Non-pigmented ciliary epithelial cell (primary cell): ENCODE results near the gene RBM8A.

ENCODE experiments used
- DNase-seq: peaks from one replicate; pipeline ENCODE4 v3.0.0-alpha.2; 2010; ENCODE audit warnings: low read depth

RBM8A gene

GRCh38 chr1:145916745-145917144 is 10.5 kb downstream of the RBM8A start:
- no peak for DNase-seq

GRCh38 chr1:145912128-145912641 is 15.1 kb downstream of the RBM8A start:
- DNase-seq: no peak

- no peak for DNase-seq
Measured at GRCh38 chr1:145908653-145909052, 18.6 kb downstream of the RBM8A start.

DNA sequence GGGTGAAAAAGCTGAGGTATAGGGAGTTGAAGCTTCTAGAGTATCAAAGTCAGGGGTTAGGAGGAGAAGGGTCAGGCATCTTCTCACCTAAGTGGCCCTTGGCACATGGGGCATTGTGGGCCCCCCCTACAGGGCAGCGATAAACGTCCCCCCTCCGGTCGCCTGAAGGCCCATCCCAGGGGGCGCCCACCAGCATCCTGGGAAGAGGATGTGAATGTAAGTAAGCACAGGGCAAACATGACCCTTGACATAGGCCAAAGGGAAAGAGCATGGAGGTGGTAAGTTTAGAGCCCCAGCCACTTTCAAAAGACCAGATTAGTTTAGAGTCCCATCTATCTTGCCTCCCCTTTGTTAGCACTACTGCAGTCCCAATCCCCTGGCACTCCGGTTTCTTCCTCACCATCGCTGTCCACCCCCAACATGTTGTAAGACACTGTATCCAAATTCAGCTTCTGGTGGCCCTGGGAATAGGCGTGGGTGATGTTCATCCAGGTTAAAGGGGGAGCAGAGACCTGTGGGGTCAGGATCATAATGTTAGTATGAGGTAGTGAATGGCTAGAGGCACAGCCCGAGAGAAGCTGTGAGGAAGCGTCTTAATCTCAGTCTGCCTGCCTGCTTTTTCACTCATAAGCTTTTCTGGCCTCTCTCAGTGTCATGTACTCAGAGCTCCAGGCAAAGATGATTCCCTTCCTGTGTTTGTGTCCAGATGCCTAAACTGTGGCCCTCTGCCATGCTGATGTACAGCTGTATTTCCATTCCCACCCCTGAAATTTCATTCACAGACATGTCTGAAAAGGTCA is 20.1 kb downstream of the RBM8A start:
- no peak for DNase-seq

DNA sequence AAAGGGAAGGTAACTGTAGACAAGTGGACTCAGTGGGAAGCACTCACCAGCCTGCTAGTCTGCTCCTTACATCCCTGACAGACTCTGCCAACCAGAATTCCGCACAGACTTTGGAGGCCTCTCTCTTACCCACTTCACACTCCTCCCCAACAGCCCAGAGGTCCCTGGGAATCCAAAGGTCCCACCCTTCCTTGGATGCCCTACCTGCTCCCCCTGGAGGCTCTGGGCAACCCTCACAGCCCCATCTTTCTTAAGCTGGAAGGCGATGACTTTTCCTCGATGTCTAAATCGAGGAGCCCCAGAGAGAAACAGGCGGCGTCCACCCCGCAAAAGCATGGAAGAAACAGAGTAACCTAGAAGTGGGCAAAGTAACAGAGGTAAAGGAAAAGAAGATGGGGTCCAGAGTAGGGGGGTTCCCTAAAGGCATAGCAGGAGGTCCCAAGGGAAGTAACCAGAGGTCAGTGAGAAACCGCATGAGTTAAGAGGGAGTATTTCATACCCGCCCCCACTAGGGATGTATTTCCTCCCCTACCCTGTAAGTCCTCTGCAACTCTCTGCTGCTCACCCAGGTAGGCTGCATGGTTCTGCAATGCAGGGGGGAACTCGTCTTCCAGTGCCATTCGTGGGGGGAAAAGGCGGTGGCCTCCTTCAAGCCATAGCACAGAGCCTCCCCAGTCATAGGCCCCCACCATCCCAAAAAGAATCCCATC is 25.8 kb downstream of the RBM8A start:
- DNase-seq: no peak

GRCh38 chr1:145898756-145899155 is 28.5 kb downstream of the RBM8A start:
- DNase-seq: no peak

- DNase-seq: no peak
Measured at GRCh38 chr1:145897969-145898368, 29.3 kb downstream of the RBM8A start.

GRCh38 chr1:145895471-145895870 is 31.8 kb downstream of the RBM8A start:
- no peak for DNase-seq

DNA sequence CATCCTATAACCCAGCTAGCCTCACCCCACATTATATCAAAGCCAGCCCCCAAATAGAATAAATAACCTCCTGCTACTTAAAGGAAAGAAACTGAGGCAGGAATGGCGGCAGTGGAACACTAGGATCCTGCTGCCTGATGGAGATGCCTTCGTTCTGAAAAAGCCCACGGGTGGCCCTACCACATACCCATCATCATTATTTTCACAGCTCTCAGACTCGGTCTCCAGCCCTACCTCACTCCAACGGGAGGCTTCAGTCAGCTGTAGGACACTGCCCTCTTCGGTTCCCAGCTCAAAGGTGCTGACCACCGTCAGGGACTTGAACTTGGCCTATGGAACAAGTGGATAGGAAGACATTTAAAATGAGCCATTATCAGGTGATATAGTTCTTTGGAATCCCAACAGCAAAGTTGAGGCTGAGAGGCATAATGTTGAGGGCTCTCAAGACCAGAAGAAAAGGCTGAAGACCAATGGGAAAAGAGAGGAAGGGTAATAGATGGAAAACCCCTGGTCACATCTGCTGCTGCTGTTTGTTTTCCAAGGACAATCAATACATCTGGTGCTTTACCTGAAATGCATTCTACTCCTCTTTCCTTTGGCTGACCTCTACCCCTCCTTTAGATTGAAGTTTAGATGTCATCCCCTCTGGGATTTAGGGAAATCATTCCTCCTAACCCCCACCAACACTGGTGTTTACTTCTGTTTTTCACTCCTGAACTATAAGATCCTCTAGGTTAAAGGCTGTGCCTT is 33.8 kb downstream of the RBM8A start:
- no peak for DNase-seq

DNA sequence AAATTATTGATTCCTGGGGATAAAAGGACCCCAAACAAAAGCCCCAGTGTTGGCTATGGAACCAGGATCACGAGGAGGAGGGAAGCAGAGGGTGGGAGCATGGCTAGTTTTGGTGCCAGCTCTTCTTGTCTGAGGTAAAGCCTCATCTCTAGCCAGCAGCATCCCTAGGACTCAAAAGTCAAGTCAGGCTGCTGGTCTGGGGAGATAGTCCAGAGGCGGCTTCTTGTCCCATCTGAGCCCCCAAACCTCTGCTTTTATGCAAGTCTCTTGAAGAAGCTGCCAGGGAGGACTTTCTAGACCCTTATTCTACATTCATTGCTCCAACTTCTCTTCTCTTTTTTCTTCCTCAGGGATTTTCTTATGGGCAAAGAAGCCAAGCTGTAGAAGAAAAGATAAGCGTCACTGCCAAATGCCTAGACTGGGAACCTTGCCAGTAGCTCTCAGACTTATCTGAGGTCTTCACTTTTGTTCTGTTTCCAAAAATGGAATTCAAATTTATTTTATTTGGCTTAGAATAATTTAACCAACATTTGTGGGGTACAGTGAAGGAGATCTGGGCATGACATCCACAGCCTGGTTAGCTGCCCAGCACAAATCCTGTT is 34.7 kb downstream of the RBM8A start:
- no peak for DNase-seq

GRCh38 chr1:145891587-145892485 is 35.4 kb downstream of the RBM8A start:
- peak; percentile 99 for DNase-seq

DNA sequence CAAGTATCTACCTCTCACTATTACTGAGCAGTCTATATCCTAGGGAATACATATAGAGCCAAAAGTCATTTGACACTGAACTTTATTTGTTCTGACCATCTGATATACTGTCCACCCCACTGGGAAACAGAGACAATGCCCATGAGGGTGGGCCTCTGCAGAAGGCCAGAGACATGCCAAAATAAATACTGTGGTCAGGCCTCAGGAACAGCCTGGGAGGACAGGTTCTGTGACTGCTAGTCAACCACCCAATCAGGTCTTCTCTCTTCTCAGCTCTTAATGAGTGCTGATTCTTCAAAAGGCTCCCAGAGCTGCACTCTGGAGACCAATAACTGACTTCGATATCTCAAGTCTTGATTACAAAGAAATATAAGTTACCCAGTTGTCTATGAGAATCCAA is 36.1 kb downstream of the RBM8A start:
- DNase-seq: no peak

DNA sequence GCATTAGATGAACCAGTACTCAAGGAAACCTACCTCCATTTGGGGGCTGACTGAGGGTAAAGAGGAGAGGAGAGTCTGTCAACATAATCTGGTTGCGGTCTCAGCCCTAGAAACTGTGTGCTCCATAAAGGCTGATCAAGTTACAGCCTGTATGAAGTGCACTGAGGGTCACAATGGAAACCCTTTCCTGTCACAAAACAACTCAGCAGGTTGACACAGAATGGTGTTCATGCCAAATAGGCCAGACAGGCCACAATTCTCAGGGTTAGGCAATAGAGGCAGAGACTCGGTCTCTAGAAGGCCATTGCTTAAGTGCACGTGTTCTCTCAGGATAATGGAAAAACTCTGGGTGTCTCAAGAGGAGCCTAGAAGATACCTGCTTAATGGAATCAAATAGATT is 37.6 kb downstream of the RBM8A start:
- DNase-seq: no peak

- DNase-seq: no peak
Measured at GRCh38 chr1:145887631-145888030, 39.7 kb downstream of the RBM8A start.

DNA sequence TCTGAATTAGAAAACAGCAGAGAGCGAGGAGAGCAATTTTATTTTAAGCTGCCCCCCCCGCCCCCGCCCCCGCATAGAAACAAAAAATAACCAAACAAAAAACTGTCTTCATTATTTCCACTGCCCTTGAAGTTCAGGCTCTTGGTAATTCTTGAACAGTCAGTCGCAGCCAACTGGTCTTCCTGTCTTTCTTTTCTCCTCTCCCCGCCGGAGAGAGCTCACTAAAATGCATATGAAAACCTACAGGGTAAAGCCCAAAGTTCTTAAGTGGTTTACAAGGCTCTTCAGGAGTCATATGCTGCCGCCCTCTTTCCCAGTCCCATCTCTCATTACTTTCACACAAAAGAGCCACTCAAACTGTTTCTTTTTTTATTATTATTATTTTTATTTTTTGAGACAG is 40.5 kb downstream of the RBM8A start:
- no peak for DNase-seq

DNA sequence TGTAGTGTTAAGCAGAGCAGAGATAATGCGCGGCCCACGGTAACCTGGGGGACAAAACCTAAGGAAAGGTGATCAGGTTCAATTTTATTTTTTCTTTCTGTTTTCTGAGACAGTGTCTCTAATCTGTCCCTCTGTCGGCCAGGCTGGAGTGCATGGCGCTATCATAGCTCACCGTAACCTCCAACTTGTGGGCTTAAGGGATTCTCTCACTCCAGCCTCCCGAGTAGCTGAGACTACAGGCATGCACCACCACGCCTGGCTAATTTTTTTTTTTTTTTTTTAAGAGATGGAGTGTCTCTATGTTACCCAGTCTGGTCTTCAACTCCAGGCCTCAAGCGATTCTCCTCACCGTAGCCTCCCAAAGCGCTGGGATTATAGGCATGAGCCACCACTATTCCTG is 40.9 kb downstream of the RBM8A start:
- no peak for DNase-seq

GRCh38 chr1:145885738-145886287 is 41.5 kb downstream of the RBM8A start, which contains the start of gene ANKRD35:
Gene ANKRD35, minus strand, starts transcription at chr1:145885866. Its CDS starts 108 bp downstream, at chr1:145885758.
- no peak for DNase-seq

GRCh38 chr1:145884675-145885074 is 42.6 kb downstream of the RBM8A start:
- DNase-seq: no peak

- DNase-seq: no peak
Measured at GRCh38 chr1:145879775-145880174, 47.5 kb downstream of the RBM8A start.

GRCh38 chr1:145878724-145879123 is 48.6 kb downstream of the RBM8A start:
- no peak for DNase-seq
